SK-N-SH treated with all-trans-retinoic acid at 6 μM for 48 hours (cell line): ENCODE results near the gene RFWD3.

Experiments used
- ATAC-seq: fragments of 200-7000 bp; cut with Tn5 transposase; 3 replicates; pipeline ENCODE4 v1.9.1; 2020; ENCODE audit warnings: mild to moderate bottlenecking, moderate library complexity
- ARNTL ChIP-seq: fragments of 450-650 bp; formaldehyde crosslinking; IDR thresholded peaks from 2 replicates; pipeline ENCODE4 v1.5.0; 2020; ENCODE audit warnings: low read depth, mild to moderate bottlenecking, moderate library complexity, borderline replicate concordance
- BACH2 ChIP-seq: fragments of 250-450 bp; sonication (Bioruptor Pico); IDR thresholded peaks from 2 replicates; pipeline ENCODE4 v1.9.0; 2021; ENCODE audit warnings: mild to moderate bottlenecking, borderline replicate concordance
- CREB5 ChIP-seq: fragments of 250-450 bp; sonication (Bioruptor Pico); IDR thresholded peaks from 2 replicates; pipeline ENCODE4 v1.5.1; 2020; ENCODE audit warnings: low read depth, mild to moderate bottlenecking, moderate library complexity
- CSDC2 ChIP-seq: fragments of 250-450 bp; sonication (Bioruptor Pico); IDR thresholded peaks from 2 replicates; pipeline ENCODE4 v1.5.0; 2020; ENCODE audit warnings: mild to moderate bottlenecking, moderate library complexity
- CSRNP3 ChIP-seq: fragments of 250-450 bp; sonication (Bioruptor Pico); IDR thresholded peaks from 2 replicates; pipeline ENCODE4 v1.5.1; 2021; ENCODE audit warnings: mild to moderate bottlenecking, moderate library complexity
- ESRRG ChIP-seq: fragments of 250-450 bp; sonication (Bioruptor Pico); IDR thresholded peaks from 2 replicates; pipeline ENCODE4 v1.6.1; 2021; ENCODE audit warnings: mild to moderate bottlenecking
- ISL1 ChIP-seq: fragments of 250-450 bp; sonication (Bioruptor Pico); IDR thresholded peaks from 2 replicates; pipeline ENCODE4 v2.1.2; 2022; ENCODE audit warnings: mild to moderate bottlenecking, moderate library complexity
- OSR1 ChIP-seq: fragments of 250-450 bp; sonication (Bioruptor Pico); IDR thresholded peaks from 2 replicates; pipeline ENCODE4 v1.8.0; 2022; ENCODE audit warnings: moderate library complexity, mild to moderate bottlenecking, inconsistent platforms
- PATZ1 ChIP-seq: fragments of 250-450 bp; sonication (Bioruptor Pico); IDR thresholded peaks from 2 replicates; pipeline ENCODE4 v1.8.0; 2020; ENCODE audit warnings: mild to moderate bottlenecking, moderate library complexity, borderline replicate concordance
- POU6F1 ChIP-seq: fragments of 250-450 bp; sonication (Bioruptor Pico); IDR thresholded peaks from 2 replicates; pipeline ENCODE4 v1.8.0; 2021; ENCODE audit warnings: low read depth, mild to moderate bottlenecking, moderate library complexity, borderline replicate concordance
- PPARA ChIP-seq: fragments of 250-450 bp; sonication (Bioruptor Pico); IDR thresholded peaks from 2 replicates; pipeline ENCODE4 v1.5.0; 2020; ENCODE audit warnings: mild to moderate bottlenecking, borderline replicate concordance
- SNAI2 ChIP-seq: fragments of 250-450 bp; sonication (Bioruptor Pico); IDR thresholded peaks from 2 replicates; pipeline ENCODE4 v1.5.0; 2020; ENCODE audit warnings: mild to moderate bottlenecking, moderate library complexity
- TCF4 ChIP-seq: fragments of 250-450 bp; sonication (Bioruptor Pico); IDR thresholded peaks from 2 replicates; pipeline ENCODE4 v1.8.0; 2021; ENCODE audit warnings: mild to moderate bottlenecking, moderate library complexity, borderline replicate concordance
- TOX ChIP-seq: fragments of 250-450 bp; sonication (Bioruptor Pico); IDR thresholded peaks from 2 replicates; pipeline ENCODE4 v1.8.0; 2021; ENCODE audit warnings: mild to moderate bottlenecking, moderate library complexity, borderline replicate concordance
- TSHZ2 ChIP-seq: fragments of 250-450 bp; sonication (Bioruptor Pico); IDR thresholded peaks from 2 replicates; pipeline ENCODE4 v1.5.0; 2020; ENCODE audit warnings: mild to moderate bottlenecking, moderate library complexity
- ZC3H10 ChIP-seq: fragments of 250-450 bp; sonication (Bioruptor Pico); IDR thresholded peaks from 2 replicates; pipeline ENCODE4 v1.5.1; 2021; ENCODE audit warnings: mild to moderate bottlenecking, moderate library complexity
- ZFP3 ChIP-seq: fragments of 250-450 bp; sonication (Bioruptor Pico); IDR thresholded peaks from 2 replicates; pipeline ENCODE4 v1.5.0; 2020; ENCODE audit warnings: mild to moderate bottlenecking, moderate library complexity
- ZFP30 ChIP-seq: fragments of 450-650 bp; formaldehyde crosslinking; IDR thresholded peaks from 2 replicates; pipeline ENCODE4 v1.5.0; 2022; ENCODE audit warnings: mild to moderate bottlenecking, moderate library complexity
- ZNF565 ChIP-seq: fragments of 450-650 bp; formaldehyde crosslinking; conservative IDR thresholded peaks from 2 replicates; pipeline ENCODE4 v1.5.0; 2020; ENCODE audit warnings: low read depth, mild to moderate bottlenecking, moderate library complexity
- ZNF70 ChIP-seq: fragments of 450-650 bp; formaldehyde crosslinking; IDR thresholded peaks from 2 replicates; pipeline ENCODE4 v1.5.0; 2020; ENCODE audit warnings: mild to moderate bottlenecking, moderate library complexity
- ZNF8 ChIP-seq: fragments of 450-650 bp; formaldehyde crosslinking; IDR thresholded peaks from 2 replicates; pipeline ENCODE4 v1.5.0; 2020; ENCODE audit warnings: mild to moderate bottlenecking, moderate library complexity

Gene RFWD3

GRCh38 chr16:74695450-74696422, 29.1 kb upstream of the RFWD3 start:
- TF ChIP-seq CSDC2 (CRISPR knock-in tag) = no peak
- TF ChIP-seq ZNF70 = peak; percentile 87
- peak; percentile 98 for ATAC-seq

- ATAC-seq = no peak
- TF ChIP-seq ZNF8 (CRISPR knock-in tag) = no peak
- no peak for TF ChIP-seq TSHZ2 (CRISPR knock-in tag)
- TF ChIP-seq ZC3H10 (CRISPR knock-in tag) = no peak
- no peak for TF ChIP-seq CREB5 (CRISPR knock-in tag)
- no peak for TF ChIP-seq PATZ1 (CRISPR knock-in tag)
- no peak for TF ChIP-seq CSDC2 (CRISPR knock-in tag)
- TF ChIP-seq POU6F1 (CRISPR knock-in tag) = no peak
- no peak for TF ChIP-seq ISL1 (CRISPR knock-in tag)
- TF ChIP-seq ZFP3 (CRISPR knock-in tag) = no peak
- TF ChIP-seq ZNF565 = no peak
- TF ChIP-seq TCF4 (CRISPR knock-in tag) = no peak
- TF ChIP-seq TOX (CRISPR knock-in tag) = no peak
- no peak for TF ChIP-seq BACH2 (CRISPR knock-in tag)
- no peak for TF ChIP-seq OSR1 (CRISPR knock-in tag)
- TF ChIP-seq ZFP30 (CRISPR knock-in tag) = no peak
- TF ChIP-seq ZNF70 = no peak
- no peak for TF ChIP-seq ARNTL (CRISPR knock-in tag)
- TF ChIP-seq CSRNP3 (CRISPR knock-in tag) = no peak
These were observed 24.6 kb upstream of the RFWD3 start for GRCh38 chr16:74691093-74691855.

- no peak for ATAC-seq
- TF ChIP-seq ZNF8 (CRISPR knock-in tag) (no peak), ZFP30 (CRISPR knock-in tag) (no peak), ZC3H10 (CRISPR knock-in tag) (no peak), CSDC2 (CRISPR knock-in tag) (no peak), ESRRG (CRISPR knock-in tag) (no peak), BACH2 (CRISPR knock-in tag) (no peak), TOX (CRISPR knock-in tag) (no peak), PPARA (no peak), SNAI2 (no peak), ARNTL (CRISPR knock-in tag) (no peak), ZNF70 (no peak), TCF4 (CRISPR knock-in tag) (no peak), ZNF565 (no peak), CSRNP3 (CRISPR knock-in tag) (no peak), PATZ1 (CRISPR knock-in tag) (no peak)
These were observed 15.9 kb upstream of the RFWD3 start for GRCh38 chr16:74682556-74682955.
